ENCODE data around the gene KCNC4. TPM values are rescaled to one million over a fixed set of nuclear protein-coding genes. Genes with fewer than 3 reads are reported as not detected.

KCNC4 gene
- total RNA-seq, 2 donors from 2014 or later: 8.6 to 12.7 TPM

- Histone ChIP-seq H3K9me3 (no peaks in the 10 kb centered on the region), H3K4me1 (peaks cover 30% of the 10 kb centered on the region), H3K36me3 (replicated peaks in 1 of 2; ENCODE audit: insufficient read depth in 1 of 2, low read depth in 2 of 2) (no peaks in the 10 kb centered on the region), H3K4me3 (no peak overlapping the region), H3K27me3 (no peaks in the 10 kb centered on the region), H3K27ac (peak overlapping the region; percentile 71 to 79 (median 76))
- TF ChIP-seq POLR2A (IDR thresholded peaks at IDR 0.05): no peak
- TF ChIP-seq, protein P1, sequence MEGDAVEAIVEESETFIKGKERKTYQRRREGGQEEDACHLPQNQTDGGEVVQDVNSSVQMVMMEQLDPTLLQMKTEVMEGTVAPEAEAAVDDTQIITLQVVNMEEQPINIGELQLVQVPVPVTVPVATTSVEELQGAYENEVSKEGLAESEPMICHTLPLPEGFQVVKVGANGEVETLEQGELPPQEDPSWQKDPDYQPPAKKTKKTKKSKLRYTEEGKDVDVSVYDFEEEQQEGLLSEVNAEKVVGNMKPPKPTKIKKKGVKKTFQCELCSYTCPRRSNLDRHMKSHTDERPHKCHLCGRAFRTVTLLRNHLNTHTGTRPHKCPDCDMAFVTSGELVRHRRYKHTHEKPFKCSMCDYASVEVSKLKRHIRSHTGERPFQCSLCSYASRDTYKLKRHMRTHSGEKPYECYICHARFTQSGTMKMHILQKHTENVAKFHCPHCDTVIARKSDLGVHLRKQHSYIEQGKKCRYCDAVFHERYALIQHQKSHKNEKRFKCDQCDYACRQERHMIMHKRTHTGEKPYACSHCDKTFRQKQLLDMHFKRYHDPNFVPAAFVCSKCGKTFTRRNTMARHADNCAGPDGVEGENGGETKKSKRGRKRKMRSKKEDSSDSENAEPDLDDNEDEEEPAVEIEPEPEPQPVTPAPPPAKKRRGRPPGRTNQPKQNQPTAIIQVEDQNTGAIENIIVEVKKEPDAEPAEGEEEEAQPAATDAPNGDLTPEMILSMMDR (IDR thresholded peaks at IDR 0.05): no peak
- WGBS, 2 donors: 19 to 31% methylated on average over 5 of the region's 5 CpGs
- intact Hi-C loops (cut with DNase I): no loop called here
- ATAC-seq (peak; percentile 87), DNase-seq (peak; percentile 38 to 64 (median 61))
Measured at GRCh38 chr1:110220324-110220723, 10.2 kb downstream of the KCNC4 start.

DNA sequence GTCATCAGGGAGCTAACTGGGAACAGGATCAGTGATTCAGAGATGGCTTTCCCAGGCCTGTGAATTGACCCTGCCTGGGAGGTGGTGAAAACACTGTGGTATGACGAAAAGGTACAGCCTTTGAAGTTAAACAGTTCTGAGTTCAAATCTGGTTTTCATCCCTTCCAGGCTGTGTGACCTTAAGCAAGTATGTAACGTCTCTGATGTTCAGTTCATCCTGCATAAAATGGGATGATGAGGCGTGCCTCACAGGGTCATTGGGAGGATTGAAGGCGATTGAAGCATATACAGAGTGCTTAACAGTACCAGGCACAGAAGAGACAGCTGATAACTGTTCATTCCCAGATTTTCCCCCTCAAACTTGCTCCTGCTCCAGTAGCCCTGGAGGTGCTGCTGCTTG, 11.0 kb downstream of the KCNC4 start:
- ATAC-seq (no peak), DNase-seq (no peak)
- Histone ChIP-seq H3K36me3 (replicated peaks in 1 of 2; ENCODE audit: insufficient read depth in 1 of 2, low read depth in 2 of 2) (no peaks in the 10 kb centered on the region), H3K4me3 (no peak overlapping the region), H3K4me1 (peaks cover 22% of the 10 kb centered on the region), H3K27ac (peak overlapping the region in 3 of 4 donors; percentile 71 to 78 (median 75)), H3K27me3 (no peaks in the 10 kb centered on the region), H3K9me3 (no peaks in the 10 kb centered on the region)
- intact Hi-C loops (cut with DNase I): no loop called here
- no peak for TF ChIP-seq POLR2A (IDR thresholded peaks at IDR 0.05)
- TF ChIP-seq, protein P1 (IDR thresholded peaks at IDR 0.05): no peak
- 81 to 83% methylated on average over 4 of the region's 4 CpGs for WGBS, 2 donors

DNA sequence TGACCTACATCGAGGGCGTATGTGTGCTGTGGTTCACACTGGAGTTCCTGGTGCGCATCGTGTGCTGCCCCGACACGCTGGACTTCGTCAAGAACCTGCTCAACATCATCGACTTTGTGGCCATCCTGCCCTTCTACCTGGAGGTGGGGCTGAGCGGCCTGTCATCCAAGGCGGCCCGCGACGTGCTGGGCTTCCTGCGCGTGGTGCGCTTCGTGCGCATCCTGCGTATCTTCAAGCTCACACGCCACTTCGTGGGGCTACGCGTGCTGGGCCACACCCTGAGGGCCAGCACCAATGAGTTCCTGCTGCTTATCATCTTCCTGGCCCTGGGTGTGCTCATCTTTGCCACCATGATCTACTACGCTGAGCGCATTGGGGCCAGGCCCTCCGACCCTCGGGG, 13.0 kb downstream of the KCNC4 start:
- intact Hi-C loops (cut with DNase I): no loop called here
- DNase-seq (no peak), ATAC-seq (no peak)
- peaks cover 17% of the 10 kb centered on the region for H3K4me1 ChIP-seq
- H3K9me3 ChIP-seq: no peaks in the 10 kb centered on the region
- no peak overlapping the region for H3K27ac ChIP-seq
- TF ChIP-seq, protein P1 (IDR thresholded peaks at IDR 0.05): no peak
- no peak for TF ChIP-seq POLR2A (IDR thresholded peaks at IDR 0.05)
- H3K27me3 ChIP-seq: no peaks in the 10 kb centered on the region
- H3K36me3 ChIP-seq (replicated peaks in 1 of 2; ENCODE audit: insufficient read depth in 1 of 2, low read depth in 2 of 2): no peaks in the 10 kb centered on the region
- 92 to 94% methylated on average over 25 to 27 of the region's 27 CpGs for WGBS, 2 donors
- no peak overlapping the region for H3K4me3 ChIP-seq

- Histone ChIP-seq H3K27ac (no peak overlapping the region), H3K9me3 (no peaks in the 10 kb centered on the region), H3K4me3 (no peak overlapping the region), H3K4me1 (peaks cover 17% of the 10 kb centered on the region), H3K27me3 (no peaks in the 10 kb centered on the region), H3K36me3 (replicated peaks in 1 of 2; ENCODE audit: insufficient read depth in 1 of 2, low read depth in 2 of 2) (no peaks in the 10 kb centered on the region)
- intact Hi-C loops (cut with DNase I): no loop called here
- TF ChIP-seq POLR2A (IDR thresholded peaks at IDR 0.05): no peak
- TF ChIP-seq, protein P1 (IDR thresholded peaks at IDR 0.05): no peak
- ATAC-seq (no peak), DNase-seq (no peak)
- WGBS, 2 donors: 88 to 93% methylated on average over 4 to 17 of the region's 17 CpGs
Measured at GRCh38 chr1:110223581-110223980, 13.5 kb downstream of the KCNC4 start.

GRCh38 chr1:110224240-110224995, 14.3 kb downstream of the KCNC4 start:
- TF ChIP-seq POLR2A (IDR thresholded peaks at IDR 0.05): no peak
- TF ChIP-seq, protein P1 (IDR thresholded peaks at IDR 0.05): no peak
- DNase-seq (no peak), ATAC-seq (no peak)
- no peaks in the 10 kb centered on the region for H3K36me3 ChIP-seq (replicated peaks in 1 of 2; ENCODE audit: insufficient read depth in 1 of 2, low read depth in 2 of 2)
- H3K9me3 ChIP-seq: no peaks in the 10 kb centered on the region
- H3K4me3 ChIP-seq: no peak overlapping the region
- 65 to 68% methylated on average over 7 to 8 of the region's 8 CpGs for WGBS, 2 donors
- H3K27ac ChIP-seq: no peak overlapping the region
- H3K4me1 ChIP-seq: peaks cover 16% of the 10 kb centered on the region
- H3K27me3 ChIP-seq: no peaks in the 10 kb centered on the region
- intact Hi-C loops (cut with DNase I): no loop called here

Data from body of pancreas (tissue), 4 donors.